Right hindlimb (tissue), 1 donor: ENCODE results near the gene TEAD1.
"Not testable (repeated sequence)": the region's sequence is repeated elsewhere in the genome, so short reads cannot be mapped to it uniquely, and the experiment has no call there.

Source experiments
- DNase-seq: peaks from one replicate; pipeline ENCODE4 v3.0.0-alpha.2; 2018

TEAD1 gene

GRCh38 chr11:12744826-12745502, 70.7 kb downstream of the TEAD1 start:
- DNase-seq, result no peak

GRCh38 chr11:12745787-12746186, 71.6 kb downstream of the TEAD1 start:
- DNase-seq, result no peak

GRCh38 chr11:12746593-12747097, 72.4 kb downstream of the TEAD1 start:
- DNase-seq, result peak; percentile 81

GRCh38 chr11:12748561-12748960, 74.3 kb downstream of the TEAD1 start:
- DNase-seq, result no peak

GRCh38 chr11:12749442-12749841, 75.2 kb downstream of the TEAD1 start:
- DNase-seq, result no peak

GRCh38 chr11:12750181-12750580, 76.0 kb downstream of the TEAD1 start:
- DNase-seq, result no peak

- no peak for DNase-seq
Measured at GRCh38 chr11:12752868-12753524, 78.8 kb downstream of the TEAD1 start.

- DNase-seq, result no peak
Measured at GRCh38 chr11:12754021-12754420, 79.8 kb downstream of the TEAD1 start.

GRCh38 chr11:12754582-12755234, 80.5 kb downstream of the TEAD1 start:
- DNase-seq, result no peak

GRCh38 chr11:12755510-12756453, 81.6 kb downstream of the TEAD1 start:
- DNase-seq, result no peak

GRCh38 chr11:12756454-12756806, 82.2 kb downstream of the TEAD1 start:
- DNase-seq, result no peak

GRCh38 chr11:12756867-12757266, 82.6 kb downstream of the TEAD1 start:
- DNase-seq, result no peak

GRCh38 chr11:12757416-12757815, 83.2 kb downstream of the TEAD1 start:
- DNase-seq, result no peak

- not testable (repeated sequence) for DNase-seq
Measured at GRCh38 chr11:12758117-12758516, 83.9 kb downstream of the TEAD1 start.

GRCh38 chr11:12761029-12761428, 86.8 kb downstream of the TEAD1 start:
- DNase-seq, result no peak

- no peak for DNase-seq
Measured at GRCh38 chr11:12762278-12762677, 88.1 kb downstream of the TEAD1 start.

- no peak for DNase-seq
Measured at GRCh38 chr11:12762696-12763324, 88.6 kb downstream of the TEAD1 start.

- DNase-seq, result no peak
Measured at GRCh38 chr11:12764187-12764914, 90.1 kb downstream of the TEAD1 start.

- peak; percentile 71 for DNase-seq
Measured at GRCh38 chr11:12765428-12765827, 91.2 kb downstream of the TEAD1 start.

GRCh38 chr11:12767027-12767426, 92.8 kb downstream of the TEAD1 start:
- DNase-seq, result no peak

GRCh38 chr11:12767577-12767976, 93.4 kb downstream of the TEAD1 start:
- DNase-seq, result no peak
